Effector memory CD4-positive, alpha-beta T cell (primary cell): ENCODE measurements around the gene PIP4K2A.

Experiments
- DNase-seq, 3 donors: peaks; one replicate each; pipeline ENCODE4 v3.0.0-alpha.2; 2020
- H3K27ac ChIP-seq: 2 replicates; pipeline ENCODE4 v1.7.0; 2013; ENCODE audit warnings: mild to moderate bottlenecking, low read length, moderate library complexity; ENCODE audit not compliant: insufficient read depth, poor library complexity, severe bottlenecking
- H3K27me3 ChIP-seq: replicated peaks from 2 replicates; pipeline ENCODE4 v1.7.0; 2013; ENCODE audit warnings: mild to moderate bottlenecking, low read length; ENCODE audit not compliant: insufficient read depth, control insufficient read depth, poor library complexity, severe bottlenecking
- H3K36me3 ChIP-seq: 2 replicates; pipeline ENCODE4 v1.7.0; 2013; ENCODE audit warnings: mild to moderate bottlenecking, low read length, moderate library complexity; ENCODE audit not compliant: control insufficient read depth, insufficient read depth
- H3K4me1 ChIP-seq: 2 replicates; pipeline ENCODE4 v1.7.0; 2013; ENCODE audit warnings: low read length, mild to moderate bottlenecking; ENCODE audit not compliant: control insufficient read depth, insufficient read depth, poor library complexity, severe bottlenecking
- H3K4me3 ChIP-seq: 2 replicates; pipeline ENCODE4 v1.7.0; 2013; ENCODE audit warnings: low read length, low read depth, mild to moderate bottlenecking; ENCODE audit not compliant: insufficient read depth, poor library complexity, severe bottlenecking
- H3K9me3 ChIP-seq: 2 replicates; pipeline ENCODE4 v1.7.0; 2013; ENCODE audit warnings: mild to moderate bottlenecking, low read length, moderate library complexity; ENCODE audit not compliant: control insufficient read depth

PIP4K2A gene

GRCh38 chr10:22620140-22620857, 94.1 kb downstream of the PIP4K2A start:
- Histone ChIP-seq H3K27me3 (no peaks in the 10 kb centered on the region), H3K4me1 (peaks cover 73% of the 10 kb centered on the region), H3K36me3 (no peaks in the 10 kb centered on the region), H3K9me3 (no peaks in the 10 kb centered on the region), H3K4me3 (no peak overlapping the region), H3K27ac (peak overlapping the region; percentile 31)
- no peak for DNase-seq

DNA sequence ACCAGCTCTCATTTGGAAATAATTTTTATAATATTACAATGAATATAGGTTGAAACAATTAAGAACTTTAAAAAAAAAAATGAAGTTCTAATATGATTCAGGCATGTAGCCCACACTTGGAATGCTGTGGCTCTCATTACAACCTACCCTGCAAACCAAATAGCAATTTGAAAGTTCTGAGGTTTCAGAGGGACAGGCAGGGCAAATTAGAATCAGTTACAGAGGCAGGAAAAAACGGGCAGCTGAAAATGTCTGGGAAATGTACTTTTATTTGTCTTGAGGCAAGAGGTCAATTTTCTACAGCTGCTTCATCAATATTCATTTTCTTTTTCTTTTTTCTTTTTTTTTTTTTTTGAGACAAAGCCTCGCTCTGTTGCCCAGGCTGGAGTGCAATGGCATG, 95.3 kb downstream of the PIP4K2A start:
- Histone ChIP-seq H3K9me3 (no peaks in the 10 kb centered on the region), H3K36me3 (no peaks in the 10 kb centered on the region), H3K4me3 (no peak overlapping the region), H3K27me3 (no peaks in the 10 kb centered on the region), H3K4me1 (peaks cover 76% of the 10 kb centered on the region), H3K27ac (no peak overlapping the region)
- no peak for DNase-seq

DNA sequence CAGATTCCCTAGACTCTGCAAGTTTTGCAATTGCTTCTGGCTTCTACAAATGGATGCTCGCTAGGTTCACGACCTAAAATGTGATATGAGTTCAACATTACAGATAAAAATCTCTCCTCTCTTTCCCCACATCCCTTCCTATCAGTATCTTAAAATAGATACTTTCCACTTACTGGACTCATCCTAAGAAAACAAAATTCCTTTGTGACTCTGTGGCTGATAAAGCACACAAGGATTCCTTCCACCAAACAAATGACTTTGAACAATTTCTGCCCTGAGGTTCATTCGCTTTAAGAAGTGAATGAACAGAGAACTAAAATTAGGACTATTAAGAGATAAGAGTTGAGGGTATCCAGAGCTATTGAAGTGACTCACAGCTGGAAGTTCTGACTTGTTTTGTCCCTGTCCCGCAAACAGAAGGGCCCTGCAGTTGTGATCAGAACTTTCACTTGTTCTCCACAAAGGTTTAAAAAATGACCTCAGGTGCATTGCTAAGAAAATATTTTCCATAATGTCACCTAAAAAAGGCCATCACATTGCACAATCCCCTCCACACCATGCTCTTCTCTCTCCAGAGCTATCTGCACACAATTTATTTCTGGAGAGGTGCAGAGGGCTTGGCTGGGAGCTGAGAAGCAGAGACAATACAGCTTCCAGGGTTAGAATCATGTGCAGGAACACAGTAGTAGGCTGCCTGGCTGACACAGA, 96.1 kb downstream of the PIP4K2A start:
- peak overlapping the region; percentile 29 for H3K27ac ChIP-seq
- DNase-seq: no peak
- H3K9me3 ChIP-seq: no peaks in the 10 kb centered on the region
- H3K27me3 ChIP-seq: no peaks in the 10 kb centered on the region
- H3K36me3 ChIP-seq: no peaks in the 10 kb centered on the region
- no peak overlapping the region for H3K4me3 ChIP-seq
- H3K4me1 ChIP-seq: peaks cover 75% of the 10 kb centered on the region

- DNase-seq: no peak
- Histone ChIP-seq H3K9me3 (no peaks in the 10 kb centered on the region), H3K4me3 (no peak overlapping the region), H3K36me3 (no peaks in the 10 kb centered on the region), H3K27ac (peak overlapping the region; percentile 34), H3K4me1 (peaks cover 76% of the 10 kb centered on the region), H3K27me3 (no peaks in the 10 kb centered on the region)
Measured at GRCh38 chr10:22617516-22617915, 96.9 kb downstream of the PIP4K2A start.

- Histone ChIP-seq H3K9me3 (no peaks in the 10 kb centered on the region), H3K27me3 (no peaks in the 10 kb centered on the region), H3K4me1 (peaks cover 81% of the 10 kb centered on the region), H3K4me3 (no peak overlapping the region), H3K27ac (peak overlapping the region; percentile 34), H3K36me3 (no peaks in the 10 kb centered on the region)
- no peak for DNase-seq
Measured at GRCh38 chr10:22617051-22617450, 97.3 kb downstream of the PIP4K2A start.

GRCh38 chr10:22615819-22616499, 98.4 kb downstream of the PIP4K2A start:
- peak; percentile 45 to 65 (median 60) for DNase-seq
- Histone ChIP-seq H3K4me3 (peak overlapping the region; percentile 12), H3K27me3 (no peaks in the 10 kb centered on the region), H3K4me1 (peaks cover 82% of the 10 kb centered on the region), H3K9me3 (no peaks in the 10 kb centered on the region), H3K36me3 (no peaks in the 10 kb centered on the region), H3K27ac (peak overlapping the region; percentile 59)

GRCh38 chr10:22615101-22615500, 99.3 kb downstream of the PIP4K2A start:
- H3K27me3 ChIP-seq: no peaks in the 10 kb centered on the region

DNA sequence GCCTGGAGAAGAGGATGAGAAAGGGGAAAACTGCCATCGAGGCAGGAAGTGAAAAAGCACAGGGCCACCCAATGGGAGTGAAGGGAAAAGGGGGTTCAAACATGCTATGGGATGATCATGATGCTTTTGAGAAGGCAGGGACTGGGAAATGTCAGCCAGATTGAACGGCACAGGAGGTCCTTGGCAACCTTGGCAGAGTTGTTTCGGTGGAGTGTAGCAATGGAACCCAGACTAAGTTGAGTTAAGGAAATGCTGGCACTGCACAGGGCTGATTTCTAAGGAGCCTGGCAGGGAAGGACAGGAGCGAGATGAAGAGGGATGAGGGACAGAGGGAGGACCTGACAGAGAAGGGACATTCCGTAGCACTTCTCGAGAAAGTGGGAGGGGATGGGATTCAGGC, 101.4 kb downstream of the PIP4K2A start:
- H3K36me3 ChIP-seq: peaks cover 12% of the 10 kb centered on the region
- no peaks in the 10 kb centered on the region for H3K9me3 ChIP-seq
- H3K4me3 ChIP-seq: peak overlapping the region; percentile 34
- no peaks in the 10 kb centered on the region for H3K27me3 ChIP-seq
- peaks cover 81% of the 10 kb centered on the region for H3K4me1 ChIP-seq
- peak overlapping the region; percentile 82 for H3K27ac ChIP-seq
- no peak for DNase-seq

More at GRCh38 chr10:22615101-22615500, 99.3 kb downstream of the PIP4K2A start:
- peaks cover 82% of the 10 kb centered on the region for H3K4me1 ChIP-seq
- H3K36me3 ChIP-seq: no peaks in the 10 kb centered on the region
- no peaks in the 10 kb centered on the region for H3K9me3 ChIP-seq
- H3K27ac ChIP-seq: peak overlapping the region; percentile 59
- DNase-seq: no peak
- no peak overlapping the region for H3K4me3 ChIP-seq

GRCh38 chr10:22612318-22612717, 102.1 kb downstream of the PIP4K2A start:
- peak overlapping the region; percentile 34 for H3K4me3 ChIP-seq
- DNase-seq: peak in 1 of 3 donors; percentile 15
- H3K4me1 ChIP-seq: peaks cover 78% of the 10 kb centered on the region

More at GRCh38 chr10:22612318-22612717, 102.1 kb downstream of the PIP4K2A start:
- Histone ChIP-seq H3K36me3 (peaks cover 12% of the 10 kb centered on the region), H3K9me3 (no peaks in the 10 kb centered on the region), H3K27me3 (no peaks in the 10 kb centered on the region), H3K27ac (peak overlapping the region; percentile 82)
